Neural progenitor cell (in vitro differentiated cells): ENCODE measurements around the gene PIP4K2A. TPM values are rescaled to one million over a fixed set of nuclear protein-coding genes. Genes with fewer than 3 reads are reported as not detected.

Experiments used
- DNase-seq: peaks from one replicate; pipeline ENCODE4 v3.0.0-alpha.2; 2016; ENCODE audit warnings: low spot score
- H2AFZ ChIP-seq: fragments of 200-600 bp; sonication (generic); replicated peaks from 2 replicates; pipeline ENCODE4 v1.6.1; 2016; ENCODE audit warnings: antibody characterized with exemption
- H3F3A ChIP-seq: fragments of 200-600 bp; sonication (generic); 2 replicates; pipeline ENCODE4 v1.6.1; 2016; ENCODE audit warnings: antibody characterized with exemption, low read depth
- H3K27ac ChIP-seq: fragments of 200-600 bp; sonication (generic); 2 replicates; pipeline ENCODE4 v1.5.1; 2016; ENCODE audit warnings: mild to moderate bottlenecking
- H3K27me3 ChIP-seq: fragments of 200-600 bp; sonication (generic); 2 replicates; pipeline ENCODE4 v1.6.1; 2016; ENCODE audit warnings: mild to moderate bottlenecking, moderate library complexity
- H3K36me3 ChIP-seq: fragments of 200-600 bp; sonication (generic); 2 replicates; pipeline ENCODE4 v1.5.1; 2016
- H3K4me1 ChIP-seq: fragments of 200-600 bp; sonication (generic); 2 replicates; pipeline ENCODE4 v1.6.1; 2016; ENCODE audit warnings: mixed run types
- H3K4me2 ChIP-seq: fragments of 200-600 bp; sonication (generic); 2 replicates; pipeline ENCODE4 v1.6.1; 2016
- H3K4me3 ChIP-seq: fragments of 200-600 bp; sonication (generic); 2 replicates; pipeline ENCODE4 v1.5.1; 2016
- H3K79me2 ChIP-seq: fragments of 200-600 bp; sonication (generic); 2 replicates; pipeline ENCODE4 v1.6.1; 2016; ENCODE audit warnings: low read depth
- H3K9ac ChIP-seq: fragments of 200-600 bp; sonication (generic); 2 replicates; pipeline ENCODE4 v1.6.1; 2016
- H3K9me3 ChIP-seq: fragments of 200-600 bp; sonication (generic); 2 replicates; pipeline ENCODE4 v1.5.1; 2016; ENCODE audit warnings: low read depth
- H4K20me1 ChIP-seq: fragments of 200-600 bp; sonication (generic); 2 replicates; pipeline ENCODE4 v1.6.1; 2016; ENCODE audit warnings: low read depth
- H3K27ac Mint-ChIP-seq: 3 replicates; pipeline ENCODE4 v1.8.0; 2021; ENCODE audit warnings: mixed read lengths
- H3K27me3 Mint-ChIP-seq: 2 replicates; pipeline ENCODE4 v1.8.0; 2022; ENCODE audit warnings: low read depth, mild to moderate bottlenecking, inconsistent platforms, moderate library complexity, mixed read lengths; ENCODE audit not compliant: insufficient read depth
- H3K36me3 Mint-ChIP-seq: 3 replicates; pipeline ENCODE4 v1.8.0; 2021; ENCODE audit warnings: mixed read lengths
- H3K4me1 Mint-ChIP-seq: 3 replicates; pipeline ENCODE4 v1.8.0; 2021; ENCODE audit warnings: mixed read lengths
- H3K4me3 Mint-ChIP-seq: 3 replicates; pipeline ENCODE4 v1.8.0; 2021; ENCODE audit warnings: mild to moderate bottlenecking, moderate library complexity, mixed read lengths
- H3K9me3 Mint-ChIP-seq: 3 replicates; pipeline ENCODE4 v1.8.0; 2020; ENCODE audit warnings: mixed read lengths
- CTCF ChIP-seq: fragments of 200-600 bp; sonication (generic); IDR thresholded peaks from 2 replicates; pipeline ENCODE4 v1.5.1; 2017; ENCODE audit warnings: antibody characterized with exemption, mild to moderate bottlenecking
- EZH2 ChIP-seq: fragments of 200-600 bp; sonication (generic); IDR thresholded peaks from 2 replicates; pipeline ENCODE4 v1.6.1; 2017; ENCODE audit warnings: antibody characterized with exemption, mild to moderate bottlenecking, moderate library complexity
- EZH2phosphoT487 ChIP-seq: fragments of 200-600 bp; sonication (generic); IDR thresholded peaks from 2 replicates; pipeline ENCODE4 v1.6.1; 2017; ENCODE audit warnings: antibody characterized with exemption
- total RNA-seq: library from RNA; depleted of rRNA; stranded (reverse); fragments of >200 nt; gene quantifications from 2 replicates; pipeline ENCODE4 v1.2.3, GENCODE V29; 2015; ENCODE audit warnings: low replicate concordance

PIP4K2A gene
- total RNA-seq, 1 donor from 2014 or later, result 37.6 TPM

DNA sequence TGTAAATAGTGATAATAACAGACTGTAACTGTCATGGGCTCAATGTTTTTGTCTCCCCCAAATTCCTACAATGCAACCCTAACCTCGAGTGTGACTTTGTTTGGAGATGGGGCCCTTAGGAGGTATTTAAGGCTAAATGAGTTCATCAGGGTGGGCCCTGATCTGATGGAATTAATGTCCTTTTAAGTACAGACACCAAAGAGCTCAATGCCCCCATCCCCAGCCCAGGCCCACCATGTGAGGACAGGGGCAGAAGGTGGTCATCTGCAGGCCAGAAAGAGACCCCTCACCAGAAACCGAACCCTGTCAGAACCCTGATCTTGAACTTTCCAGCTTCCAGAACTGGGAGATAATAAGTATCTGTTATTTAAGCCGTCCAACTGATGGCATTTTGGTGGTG lies 83.2 kb downstream of the PIP4K2A start:
- Histone ChIP-seq H3K79me2 (peaks cover 70% of the 10 kb centered on the region), H3K4me2 (no peak overlapping the region), H3K36me3 (no peaks in the 10 kb centered on the region), H2AFZ (no peak overlapping the region), H3K9me3 (no peaks in the 10 kb centered on the region), H3K27ac (no peak overlapping the region), H4K20me1 (peaks cover 3% of the 10 kb centered on the region), H3K27me3 (no peaks in the 10 kb centered on the region), H3F3A (no peaks in the 10 kb centered on the region), H3K4me3 (no peak overlapping the region), H3K4me1 (peaks cover 14% of the 10 kb centered on the region), H3K9ac (no peak overlapping the region)
- peaks cover 27% of the 10 kb centered on the region for H3K4me1 Mint-ChIP-seq
- no peaks in the 10 kb centered on the region for H3K27me3 Mint-ChIP-seq
- H3K4me3 Mint-ChIP-seq, result no peak overlapping the region
- TF ChIP-seq EZH2 (no peak), CTCF (no peak), EZH2phosphoT487 (no peak)
- peaks cover 4% of the 10 kb centered on the region for H3K36me3 Mint-ChIP-seq
- DNase-seq, result no peak
- no peak overlapping the region for H3K27ac Mint-ChIP-seq
- peaks cover 6% of the 10 kb centered on the region for H3K9me3 Mint-ChIP-seq

DNA sequence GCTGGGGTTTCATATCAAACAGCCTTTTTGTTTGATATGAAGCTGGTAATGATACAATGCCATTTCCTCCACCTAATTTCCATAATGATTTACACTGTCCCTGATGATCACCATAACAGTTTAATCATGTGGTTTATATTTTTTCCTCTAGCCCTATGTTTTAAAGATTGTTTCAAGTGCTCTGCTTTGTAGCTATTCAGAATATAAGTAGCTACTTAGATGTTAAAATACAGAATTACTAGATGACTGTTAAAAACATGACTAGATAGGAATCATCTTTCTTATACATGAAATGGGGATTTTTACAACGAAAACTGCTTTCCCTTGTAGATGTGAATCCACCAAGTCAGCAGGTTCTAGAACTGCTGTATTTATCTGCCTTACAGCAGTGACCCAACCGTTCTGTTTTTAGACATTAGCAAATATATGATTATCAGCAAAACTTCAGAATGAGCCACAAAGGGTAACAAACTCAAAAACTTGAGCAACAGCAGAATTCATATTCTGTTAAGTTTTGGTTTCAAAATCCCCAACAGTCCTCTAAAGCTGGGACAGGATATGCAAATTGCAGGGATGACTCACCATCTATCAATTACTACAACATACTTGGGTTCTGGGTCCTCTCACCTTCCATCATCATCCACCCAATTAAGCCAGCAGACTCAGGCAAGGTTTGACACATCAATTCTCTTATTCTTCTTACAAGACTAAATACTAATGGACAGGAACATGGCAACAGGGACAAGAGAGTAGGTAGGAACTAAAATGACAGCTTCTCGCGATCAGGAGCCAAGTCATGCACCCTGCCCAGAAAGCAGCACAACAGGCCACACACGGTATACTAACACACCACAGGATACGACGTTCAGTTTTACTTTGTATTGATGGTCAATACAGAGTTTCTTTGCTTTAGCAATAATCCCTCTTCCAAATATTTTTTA lies 83.9 kb downstream of the PIP4K2A start:
- H4K20me1 ChIP-seq, result peaks cover 9% of the 10 kb centered on the region
- Mint-ChIP-seq H3K27ac (peak overlapping the region; percentile 2), H3K4me1 (peaks cover 34% of the 10 kb centered on the region), H3K4me3 (no peak overlapping the region), H3K9me3 (peaks cover 6% of the 10 kb centered on the region), H3K36me3 (peaks cover 4% of the 10 kb centered on the region), H3K27me3 (no peaks in the 10 kb centered on the region)
- peaks cover 73% of the 10 kb centered on the region for H3K79me2 ChIP-seq
- H3F3A ChIP-seq, result no peaks in the 10 kb centered on the region
- H2AFZ ChIP-seq, result no peak overlapping the region
- H3K4me3 ChIP-seq, result no peak overlapping the region
- no peak for DNase-seq
- H3K4me1 ChIP-seq, result peaks cover 21% of the 10 kb centered on the region
- no peaks in the 10 kb centered on the region for H3K9me3 ChIP-seq
- H3K27me3 ChIP-seq, result no peaks in the 10 kb centered on the region
- H3K27ac ChIP-seq, result no peak overlapping the region
- no peak overlapping the region for H3K4me2 ChIP-seq
- H3K36me3 ChIP-seq, result no peaks in the 10 kb centered on the region
- TF ChIP-seq EZH2phosphoT487 (no peak), CTCF (no peak), EZH2 (no peak)
- H3K9ac ChIP-seq, result no peak overlapping the region

GRCh38 chr10:22629852-22630233 lies 84.5 kb downstream of the PIP4K2A start:
- no peaks in the 10 kb centered on the region for H3K27me3 Mint-ChIP-seq
- Histone ChIP-seq H2AFZ (no peak overlapping the region), H3K27ac (no peak overlapping the region), H3K4me2 (no peak overlapping the region), H3K9ac (no peak overlapping the region), H3K27me3 (no peaks in the 10 kb centered on the region), H3K9me3 (no peaks in the 10 kb centered on the region), H3K4me3 (no peak overlapping the region), H4K20me1 (peaks cover 9% of the 10 kb centered on the region), H3K4me1 (peaks cover 25% of the 10 kb centered on the region), H3K79me2 (peaks cover 78% of the 10 kb centered on the region), H3F3A (no peaks in the 10 kb centered on the region), H3K36me3 (no peaks in the 10 kb centered on the region)
- H3K4me3 Mint-ChIP-seq, result no peak overlapping the region
- H3K36me3 Mint-ChIP-seq, result peaks cover 4% of the 10 kb centered on the region
- TF ChIP-seq EZH2 (no peak), EZH2phosphoT487 (no peak), CTCF (no peak)
- no peak overlapping the region for H3K27ac Mint-ChIP-seq
- H3K9me3 Mint-ChIP-seq, result peaks cover 6% of the 10 kb centered on the region
- H3K4me1 Mint-ChIP-seq, result peaks cover 41% of the 10 kb centered on the region
- no peak for DNase-seq
